ENCODE data around the gene MRTFA.
"Not testable (repeated sequence)": the region's sequence is repeated elsewhere in the genome, so short reads cannot be mapped to it uniquely, and the experiment has no call there.

DNA sequence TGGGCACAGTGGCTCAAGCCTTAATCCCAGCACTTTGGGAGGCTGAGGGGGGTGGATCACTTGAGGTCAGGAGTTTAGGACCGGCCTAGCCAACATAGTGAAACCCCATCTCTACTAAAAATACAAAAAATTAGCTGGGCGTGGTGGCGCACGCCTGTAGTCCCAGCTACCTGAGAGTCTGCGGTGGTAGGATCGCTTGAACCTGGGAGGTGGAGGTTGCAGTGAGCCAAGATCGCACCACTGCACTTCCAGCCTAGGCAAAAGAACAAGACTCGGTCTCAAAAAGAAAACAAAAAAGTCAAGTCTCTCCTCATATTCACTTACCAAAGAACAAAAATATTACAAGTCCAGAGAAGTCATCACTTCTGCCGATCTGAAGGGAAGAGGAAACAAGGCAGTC is 51.8 kb downstream of the MRTFA start:
- not testable (repeated sequence) for TF ChIP-seq POLR2A, SPI1, TAF1, POLR2AphosphoS5 (IDR thresholded peaks at IDR 0.05; ENCODE audit: low read depth, low read length)
